Kidney (tissue), 14 donors: Measurements from ENCODE around the gene RBM6. TPM values are rescaled to one million over a fixed set of nuclear protein-coding genes. Genes with fewer than 3 reads are reported as not detected.

ENCODE experiments used
- DNase-seq, 5 donors: peaks; one replicate each; pipeline ENCODE4 v3.0.0-alpha.2; 2013 to 2020
- FAIRE-seq: peaks from 2 replicates; lab custom pipeline; 2012; peaks lifted over from hg19 to GRCh38; lab: Jason Lieb, UNC
- H3K27ac ChIP-seq, 2 donors: one replicate each; pipeline ENCODE4 v1.7.0; 2013; ENCODE audit warnings: low read depth in 2 of 2, low read length in 2 of 2, inconsistent platforms in 1 of 2
- H3K27me3 ChIP-seq: one replicate; pipeline ENCODE4 v1.7.1; 2013; ENCODE audit warnings: low read length, inconsistent platforms; ENCODE audit not compliant: control insufficient read depth, insufficient read depth
- H3K36me3 ChIP-seq, 3 donors: one replicate each; pipeline versions ENCODE4 v1.7.0 to v1.7.1; 2013; ENCODE audit warnings: low read length in 3 of 3, control low read depth in 1 of 3, inconsistent platforms in 1 of 3; ENCODE audit not compliant: insufficient read depth in 3 of 3, control insufficient read depth in 2 of 3
- H3K4me1 ChIP-seq, 3 donors: one replicate each; pipeline versions ENCODE4 v1.7.0 to v1.7.1; 2013; ENCODE audit warnings: low read length in 3 of 3, inconsistent platforms in 1 of 3, low read depth in 1 of 3; ENCODE audit not compliant: control insufficient read depth in 2 of 3, insufficient read depth in 2 of 3
- H3K4me3 ChIP-seq, 3 donors: one replicate each; pipeline versions ENCODE4 v1.7.0 to v1.8.1; 2013; ENCODE audit warnings: low read length in 3 of 3, control low read depth in 1 of 3, inconsistent platforms in 1 of 3
- H3K9ac ChIP-seq, 3 donors: one replicate each; pipeline versions ENCODE4 v1.7.0 to v1.7.1; 2013; ENCODE audit warnings: low read length in 3 of 3, control low read depth in 1 of 3, inconsistent platforms in 1 of 3
- H3K9me3 ChIP-seq, 3 donors: one replicate each; pipeline versions ENCODE4 v1.7.0 to v1.7.1; 2013; ENCODE audit warnings: low read length in 3 of 3, control low read depth in 1 of 3, inconsistent platforms in 1 of 3; ENCODE audit not compliant: control insufficient read depth in 2 of 3, insufficient read depth in 1 of 3
- CTCF ChIP-seq: IDR thresholded peaks from 3 replicates; pipeline ENCODE4 v1.5.1; 2012; ENCODE audit warnings: mild to moderate bottlenecking, moderate library complexity, borderline replicate concordance; ENCODE audit not compliant: insufficient read depth; ENCODE audit errors: extremely low read depth
- intact Hi-C: fragments of 100-400 bp; cut with DNase I; formaldehyde crosslinking; loops from one replicate; pipeline ENCODE4 v1.11.1; 2022
- polyA plus RNA-seq: library from polyadenylated mRNA; stranded (reverse); fragments of 350-450 nt; fragmentation: Illumina TruSeq; extraction: RNeasy Lipid Tissue Mini Kit (QIAGEN cat#74804); gene quantifications from one replicate; pipeline ENCODE4 v1.2.3, GENCODE V29; 2014; ENCODE audit warnings: low read depth, low replicate concordance; ENCODE audit not compliant: insufficient read depth
- total RNA-seq: library from RNA; stranded (reverse); fragmentation: NEBNext Ultra II Directional; extraction: Animal tissue kit (Norgen Biotek cat#: 25700); gene quantifications from one replicate; pipeline ENCODE4 v1.2.1, GENCODE V29; 2021
- donor health status: control.
- donor health status: control.
- donor health status: control.
- donor health status: control.
- donor health status: control.
- donor health status: DM: yes; HTN: yes; CAD: no.
- donor health status: Normal renal cell carcinoma (clear cell type).

The RBM6 gene
- total and polyA plus RNA-seq, 2 donors from 2014 or later, result 72.0 to 90.0 TPM

- peaks cover 0 to 7% (median 4%) of the 10 kb centered on the region in 3 donors for H3K36me3 ChIP-seq
- no peak overlapping the region for H3K4me3 ChIP-seq
- TF ChIP-seq CTCF, result no peak
- DNase-seq (no peak), FAIRE-seq (no peak)
- H3K9me3 ChIP-seq, result no peaks in the 10 kb centered on the region
- no peak overlapping the region for H3K27ac ChIP-seq
- no peak overlapping the region for H3K9ac ChIP-seq
- intact Hi-C loops, result no loop called here
- H3K4me1 ChIP-seq, result no peaks in the 10 kb centered on the region
- H3K27me3 ChIP-seq, result no peaks in the 10 kb centered on the region
Measured at GRCh38 chr3:49984394-49984793, 44.4 kb downstream of the RBM6 start.

GRCh38 chr3:49992326-49992725 lies 52.4 kb downstream of the RBM6 start:
- intact Hi-C loops, result no loop called here
- FAIRE-seq, result no peak

GRCh38 chr3:49994476-49994875 lies 54.5 kb downstream of the RBM6 start:
- H3K4me3 ChIP-seq, result no peak overlapping the region
- no peaks in the 10 kb centered on the region for H3K4me1 ChIP-seq
- H3K27ac ChIP-seq, result no peak overlapping the region
- H3K9me3 ChIP-seq, result no peaks in the 10 kb centered on the region
- no peak for TF ChIP-seq CTCF
- DNase-seq, result no peak
- no peak overlapping the region for H3K9ac ChIP-seq
- FAIRE-seq, result no peak
- intact Hi-C loops, result no loop called here
- H3K36me3 ChIP-seq, result peaks cover 0 to 9% (median 0%) of the 10 kb centered on the region in 3 donors
- no peaks in the 10 kb centered on the region for H3K27me3 ChIP-seq

More at GRCh38 chr3:49992326-49992725, 52.4 kb downstream of the RBM6 start:
- Histone ChIP-seq H3K27me3 (no peaks in the 10 kb centered on the region), H3K9me3 (no peaks in the 10 kb centered on the region), H3K4me1 (no peaks in the 10 kb centered on the region), H3K36me3 (peaks cover 0 to 9% (median 0%) of the 10 kb centered on the region in 3 donors), H3K9ac (no peak overlapping the region), H3K27ac (no peak overlapping the region), H3K4me3 (no peak overlapping the region)
- DNase-seq, result no peak
- no peak for TF ChIP-seq CTCF

GRCh38 chr3:49996016-49996415 lies 56.1 kb downstream of the RBM6 start:
- no peak for TF ChIP-seq CTCF
- peaks cover 0 to 14% (median 5%) of the 10 kb centered on the region in 3 donors for H3K36me3 ChIP-seq
- no peak overlapping the region for H3K4me3 ChIP-seq
- no peak for DNase-seq
- no peaks in the 10 kb centered on the region for H3K4me1 ChIP-seq
- H3K27me3 ChIP-seq, result no peaks in the 10 kb centered on the region
- H3K9ac ChIP-seq, result no peak overlapping the region
- no peaks in the 10 kb centered on the region for H3K9me3 ChIP-seq
- no peak overlapping the region for H3K27ac ChIP-seq
- intact Hi-C loops, result no loop called here
- FAIRE-seq, result no peak
